Activated naive CD4-positive, alpha-beta T cell treated with anti-CD3 and anti-CD28 coated beads, Interleukin-2, amount 10 ng/mL, durations not matched to agents 5 hours and 36 hours (primary cell): ENCODE data around the gene AMD1. TPM values are rescaled to one million over a fixed set of nuclear protein-coding genes. Genes with fewer than 3 reads are reported as not detected.

Source experiments
- total RNA-seq, 2 experiments: library from RNA; stranded (reverse); gene quantifications; one replicate each; pipeline ENCODE4 v1.2.3, GENCODE V29; 2021

AMD1 gene
- 10 to 100 TPM; 60.7 to 63.4 TPM for total RNA-seq

GRCh38 chr6:110873981-110874879 lies at the start of gene AMD1:
Gene AMD1 (plus strand): TSS chr6:110874785. CDS start chr6:110875106, 321 bp downstream.

Other genes with a start within 250 kb of the AMD1 start
- 10 to 100 TPM; 25.8 to 26.3 TPM for gene CDK19, start 59.3 kb upstream of the AMD1 start, total RNA-seq
- 10 to 100 TPM; 72.7 to 79.1 TPM for gene GTF3C6, start 83.9 kb downstream of the AMD1 start, total RNA-seq
- gene RPF2, start 107.3 kb downstream of the AMD1 start, total RNA-seq = 10 to 100 TPM; 19.0 to 21.3 TPM
- 1 to 10 TPM; 2.7 to 3.4 TPM for gene SLC16A10, start 212.7 kb downstream of the AMD1 start, total RNA-seq